ENCODE measurements around the gene GDPD5.

The GDPD5 gene

DNA sequence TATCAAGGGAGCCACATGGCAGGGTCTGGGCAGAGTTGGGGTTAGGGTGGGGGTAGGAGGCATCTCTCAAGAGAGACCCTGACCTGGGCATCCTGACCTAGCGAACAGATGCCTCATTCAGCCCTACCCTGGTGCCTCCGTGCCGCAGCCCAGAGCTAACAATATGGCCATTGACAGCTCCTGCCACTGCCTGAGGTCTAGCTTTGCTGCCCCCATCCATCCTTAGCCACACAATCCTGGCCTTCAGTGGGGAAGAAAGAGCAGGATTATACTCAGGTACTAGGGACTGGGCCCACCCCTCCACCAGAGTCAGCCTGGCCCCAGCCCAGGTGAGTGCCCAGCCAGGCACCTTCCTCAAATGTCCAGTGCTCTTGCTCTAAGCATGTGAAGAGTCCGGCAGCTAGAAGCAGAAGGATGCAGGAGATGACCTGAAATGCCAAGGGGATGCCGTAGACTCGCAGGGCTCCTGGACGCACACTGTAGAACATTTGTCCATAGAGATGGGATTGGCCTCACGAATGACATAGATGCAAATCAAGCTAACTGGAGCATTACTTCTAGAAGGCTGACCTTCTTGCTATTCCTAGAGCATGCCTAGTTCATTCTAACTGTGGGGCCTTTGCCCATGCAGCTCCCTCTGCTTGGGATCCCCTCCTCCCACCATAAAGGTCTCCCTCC lies 23.0 kb upstream of the GDPD5 start:
- no peaks in the 10 kb centered on the region for H3K9me3 ChIP-seq
- H3K9ac ChIP-seq, result no peak overlapping the region
- H3K27me3 ChIP-seq, result no peaks in the 10 kb centered on the region
- H3K4me3 ChIP-seq, result no peak overlapping the region
- no peak for TF ChIP-seq Cebpa-rat (IDR thresholded peaks at IDR 0.05)
- H3K36me3 ChIP-seq, result no peaks in the 10 kb centered on the region
- no peak overlapping the region for H3K27ac ChIP-seq
- H3K4me2 ChIP-seq, result 0 out of 2 replicates have a peak overlapping the region, but pooled peaks have one; percentile 34
- H4K20me1 ChIP-seq, result no peaks in the 10 kb centered on the region
- H3K4me1 ChIP-seq, result peaks cover 33% of the 10 kb centered on the region

DNA sequence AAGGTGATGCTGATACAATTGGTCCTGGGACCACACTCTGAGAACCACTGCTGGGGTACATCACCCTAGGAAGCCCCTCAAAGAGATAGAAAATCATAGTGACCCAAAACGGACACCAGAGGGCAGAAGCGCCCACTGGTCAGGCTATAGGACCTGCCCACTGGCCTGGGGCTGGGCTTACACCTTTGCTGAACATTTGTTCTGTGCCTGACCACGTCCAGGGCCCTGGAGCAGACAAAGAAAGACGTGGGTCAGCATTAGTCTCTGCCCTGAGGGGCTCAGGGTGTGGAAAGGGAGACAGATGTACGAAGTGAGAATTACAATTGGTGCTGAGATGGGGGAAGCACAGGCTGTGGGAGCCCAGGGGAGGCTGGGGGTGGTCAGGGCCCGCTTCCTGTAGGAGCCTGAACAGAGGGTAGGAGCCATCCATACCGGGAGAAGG lies 21.9 kb upstream of the GDPD5 start:
- Histone ChIP-seq H3K27me3 (no peaks in the 10 kb centered on the region), H4K20me1 (no peaks in the 10 kb centered on the region), H3K4me1 (peaks cover 29% of the 10 kb centered on the region), H3K4me3 (no peak overlapping the region), H3K36me3 (no peaks in the 10 kb centered on the region), H3K9ac (no peak overlapping the region), H3K27ac (peak overlapping the region; percentile 18; the same call in 1 of the 2 replicates), H3K9me3 (no peaks in the 10 kb centered on the region), H3K4me2 (peak overlapping the region; percentile 34; the same call in 1 of the 2 replicates)
- TF ChIP-seq Cebpa-rat (IDR thresholded peaks at IDR 0.05), result no peak

DNA sequence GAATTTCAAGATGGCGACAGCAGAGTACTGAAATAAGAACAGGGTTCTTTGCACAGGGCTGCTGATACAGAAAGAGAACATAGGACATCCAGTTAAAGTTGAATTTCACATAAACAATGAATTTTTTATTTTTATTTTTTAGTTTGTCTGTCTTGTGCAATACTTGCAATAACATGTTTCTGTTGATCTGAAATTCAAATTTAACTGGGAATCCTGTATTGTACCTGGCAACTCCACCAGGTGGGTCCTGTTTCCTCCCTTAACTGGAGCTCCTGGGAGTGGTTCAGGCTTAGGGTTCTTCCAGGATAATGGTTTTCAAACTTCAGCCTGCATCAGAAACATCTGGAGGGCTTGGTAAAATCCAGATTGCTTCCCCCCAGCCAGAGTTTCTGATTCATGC lies 21.4 kb upstream of the GDPD5 start:
- Histone ChIP-seq H3K9me3 (no peaks in the 10 kb centered on the region), H3K27me3 (no peaks in the 10 kb centered on the region), H3K4me1 (peaks cover 29% of the 10 kb centered on the region), H3K27ac (no peak overlapping the region), H3K4me2 (no peak overlapping the region), H3K9ac (no peak overlapping the region), H3K4me3 (no peak overlapping the region), H3K36me3 (no peaks in the 10 kb centered on the region), H4K20me1 (no peaks in the 10 kb centered on the region)
- TF ChIP-seq Cebpa-rat (IDR thresholded peaks at IDR 0.05), result peak; percentile 60; the same call in 1 of the 2 replicates

DNA sequence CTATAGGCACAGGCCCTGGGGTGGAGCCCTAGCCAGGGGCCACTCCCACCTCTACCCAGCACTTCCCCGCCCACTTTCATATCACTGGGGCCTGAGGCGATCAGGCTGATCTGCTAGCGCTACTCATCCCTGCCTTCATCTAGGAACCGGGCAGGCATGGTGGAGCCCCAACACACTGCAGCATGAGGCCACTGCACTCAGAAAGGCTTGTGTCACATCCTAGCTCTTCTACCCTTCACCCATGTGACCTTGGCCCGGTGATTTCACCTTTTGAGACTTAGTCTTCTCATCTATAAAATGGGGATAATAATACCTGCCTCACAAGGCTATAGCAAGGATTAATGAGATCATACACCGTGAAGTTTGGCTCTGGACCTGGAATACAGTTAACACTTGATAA lies 18.1 kb upstream of the GDPD5 start:
- Histone ChIP-seq H3K27me3 (no peaks in the 10 kb centered on the region), H3K4me1 (peaks cover 22% of the 10 kb centered on the region), H3K27ac (no peak overlapping the region), H3K4me2 (no peak overlapping the region), H3K36me3 (no peaks in the 10 kb centered on the region), H4K20me1 (no peaks in the 10 kb centered on the region), H3K9me3 (no peaks in the 10 kb centered on the region), H3K9ac (no peak overlapping the region), H3K4me3 (no peak overlapping the region)
- TF ChIP-seq Cebpa-rat (IDR thresholded peaks at IDR 0.05), result no peak

DNA sequence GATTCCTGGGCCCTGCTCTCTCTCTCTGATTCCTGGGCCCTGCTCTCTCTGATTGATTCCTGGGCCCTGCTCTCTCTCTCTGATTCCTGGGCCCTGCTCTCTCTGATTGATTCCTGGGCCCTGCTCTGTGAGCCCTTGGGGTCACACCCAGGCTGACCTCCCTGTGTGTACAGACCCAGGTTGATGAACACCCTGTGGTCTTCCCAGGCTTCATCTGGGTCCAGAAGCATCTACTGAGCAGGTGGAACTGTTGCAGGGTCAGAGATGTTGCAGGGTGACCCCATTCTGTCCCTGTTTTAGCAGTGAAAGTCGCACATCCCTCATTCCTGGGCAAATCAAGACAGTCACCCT lies 16.3 kb upstream of the GDPD5 start:
- Histone ChIP-seq H3K4me3 (no peak overlapping the region), H3K36me3 (no peaks in the 10 kb centered on the region), H4K20me1 (no peaks in the 10 kb centered on the region), H3K27me3 (no peaks in the 10 kb centered on the region), H3K9me3 (no peaks in the 10 kb centered on the region), H3K9ac (no peak overlapping the region), H3K4me2 (no peak overlapping the region), H3K4me1 (peaks cover 28% of the 10 kb centered on the region), H3K27ac (no peak overlapping the region)
- no peak for TF ChIP-seq Cebpa-rat (IDR thresholded peaks at IDR 0.05)

DNA sequence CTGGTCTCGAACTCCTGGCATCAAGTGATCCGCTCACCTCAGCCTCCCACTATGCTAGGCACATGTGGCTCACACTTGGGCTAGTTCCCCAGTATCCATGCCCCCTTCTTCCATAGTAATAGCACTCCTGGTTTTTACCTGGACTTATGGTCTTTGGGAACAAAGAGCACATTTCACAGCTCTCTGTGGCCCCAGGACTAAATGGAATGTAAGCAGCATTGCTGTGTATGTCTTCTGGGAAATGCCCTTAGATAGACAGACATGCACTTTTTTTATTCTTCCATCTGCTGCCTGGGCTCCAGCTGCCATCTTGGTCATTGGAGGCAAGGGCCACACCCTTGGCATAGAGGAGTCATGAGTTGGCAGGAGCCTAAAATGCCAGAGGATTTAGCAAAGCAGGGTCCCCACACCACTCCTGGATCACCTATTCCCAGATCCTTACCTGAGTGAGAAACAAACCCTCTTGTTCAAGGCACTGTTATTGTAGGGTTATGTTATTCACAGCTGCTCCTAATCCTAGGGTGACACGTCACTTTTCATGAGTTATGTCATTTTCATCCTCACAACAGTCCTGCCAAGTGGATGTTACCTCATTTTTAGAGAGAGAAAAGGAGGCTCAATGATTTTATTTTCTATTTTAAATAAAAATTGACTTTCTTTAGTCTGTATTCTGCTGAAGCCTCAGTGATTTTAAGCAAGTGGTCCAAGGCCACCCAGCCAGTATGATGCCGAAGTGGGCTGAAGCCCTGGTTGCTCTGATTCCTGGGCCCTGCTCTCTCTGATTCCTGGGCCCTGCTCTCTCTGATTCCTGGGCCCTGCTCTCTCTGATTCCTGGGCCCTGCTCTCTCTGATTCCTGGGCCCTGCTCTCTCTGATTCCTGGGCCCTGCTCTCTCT lies 15.7 kb upstream of the GDPD5 start:
- Histone ChIP-seq H3K4me2 (no peak overlapping the region), H3K9me3 (no peaks in the 10 kb centered on the region), H3K4me3 (no peak overlapping the region), H4K20me1 (no peaks in the 10 kb centered on the region), H3K36me3 (no peaks in the 10 kb centered on the region), H3K9ac (no peak overlapping the region), H3K27me3 (no peaks in the 10 kb centered on the region), H3K4me1 (peaks cover 35% of the 10 kb centered on the region), H3K27ac (no peak overlapping the region)
- no peak for TF ChIP-seq Cebpa-rat (IDR thresholded peaks at IDR 0.05)

DNA sequence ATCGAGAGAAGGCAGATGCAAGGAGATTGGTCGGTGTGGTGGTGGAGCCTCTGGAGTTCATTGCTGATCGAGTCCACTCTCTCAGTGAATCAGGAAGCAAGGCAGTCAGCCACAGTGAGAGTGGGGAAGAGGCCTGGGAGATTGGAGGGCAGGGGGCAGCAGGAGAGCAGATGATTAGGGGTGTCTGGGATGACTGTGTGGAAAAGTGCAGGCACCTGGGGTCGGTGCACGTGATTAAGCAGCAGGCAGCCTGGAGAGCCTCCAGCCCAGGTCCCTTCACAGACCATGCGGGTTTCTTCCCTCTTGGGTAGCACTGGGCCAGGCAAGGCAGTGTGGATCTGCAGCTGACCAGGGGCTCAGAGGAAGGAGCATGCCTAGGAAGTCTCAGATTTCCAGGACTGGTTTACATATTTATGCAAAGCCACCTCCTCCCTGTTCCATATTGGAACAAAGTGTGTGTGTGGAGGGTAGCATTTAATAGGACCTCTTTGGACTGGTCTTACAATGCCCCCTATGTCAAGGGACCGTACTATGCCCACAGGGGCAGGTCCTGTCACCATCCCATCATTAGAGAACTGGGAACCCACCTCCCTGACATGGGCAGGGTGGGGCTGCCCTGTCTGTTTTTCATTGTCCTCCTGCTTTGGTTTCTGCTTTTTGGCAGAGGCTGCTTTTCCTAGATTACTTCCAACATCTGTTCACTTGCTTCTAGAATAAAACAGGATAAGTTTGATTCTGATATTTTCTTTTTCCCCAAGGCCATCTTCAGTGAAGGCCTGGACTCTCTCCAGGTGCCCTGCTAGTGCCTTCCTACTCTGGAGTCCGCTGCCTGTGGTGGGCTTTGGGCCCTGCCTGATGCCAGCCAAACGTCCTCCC lies 14.0 kb upstream of the GDPD5 start:
- no peak overlapping the region for H3K4me2 ChIP-seq
- peaks cover 51% of the 10 kb centered on the region for H3K4me1 ChIP-seq
- no peak for TF ChIP-seq Cebpa-rat (IDR thresholded peaks at IDR 0.05)
- no peak overlapping the region for H3K4me3 ChIP-seq
- H3K9ac ChIP-seq, result no peak overlapping the region
- H3K36me3 ChIP-seq, result no peaks in the 10 kb centered on the region
- peak overlapping the region; percentile 38; the same call in 1 of the 2 replicates for H3K27ac ChIP-seq
- no peaks in the 10 kb centered on the region for H3K9me3 ChIP-seq
- no peaks in the 10 kb centered on the region for H3K27me3 ChIP-seq
- H4K20me1 ChIP-seq, result no peaks in the 10 kb centered on the region

- H4K20me1 ChIP-seq, result no peaks in the 10 kb centered on the region
- no peaks in the 10 kb centered on the region for H3K9me3 ChIP-seq
- peak overlapping the region; percentile 40; the same call in 1 of the 2 replicates for H3K27ac ChIP-seq
- no peaks in the 10 kb centered on the region for H3K36me3 ChIP-seq
- peak overlapping the region; percentile 72 for H3K4me2 ChIP-seq
- H3K9ac ChIP-seq, result no peak overlapping the region
- H3K27me3 ChIP-seq, result no peaks in the 10 kb centered on the region
- H3K4me1 ChIP-seq, result peaks cover 60% of the 10 kb centered on the region
- no peak overlapping the region for H3K4me3 ChIP-seq
- no peak for TF ChIP-seq Cebpa-rat (IDR thresholded peaks at IDR 0.05)
Observed at GRCh38 chr11:75538150-75538942, 12.6 kb upstream of the GDPD5 start.

DNA sequence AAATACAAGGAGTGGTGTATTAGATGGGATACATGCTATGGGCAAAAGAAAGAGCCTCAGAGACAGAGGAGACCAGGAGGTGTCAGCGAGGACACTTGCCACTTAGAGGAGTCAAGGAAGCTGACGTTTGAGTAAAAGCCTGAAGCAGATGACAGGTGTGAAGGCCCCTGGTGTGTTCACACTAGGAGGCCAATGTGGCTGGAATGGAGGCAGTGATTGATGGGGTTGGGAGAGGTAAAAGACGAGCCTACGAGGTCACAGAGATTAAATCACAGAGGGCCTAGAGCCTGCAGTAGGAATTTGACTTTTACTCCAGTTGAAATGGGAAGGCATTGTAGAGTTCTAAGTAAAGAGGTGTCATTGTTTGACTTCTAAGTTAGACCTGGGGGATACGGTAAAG lies 12.0 kb upstream of the GDPD5 start:
- no peak for TF ChIP-seq Cebpa-rat (IDR thresholded peaks at IDR 0.05)
- Histone ChIP-seq H3K4me1 (peaks cover 60% of the 10 kb centered on the region), H3K9ac (no peak overlapping the region), H3K4me3 (no peak overlapping the region), H3K27ac (0 out of 2 replicates have a peak overlapping the region, but pooled peaks have one; percentile 8), H3K4me2 (peak overlapping the region; percentile 72), H3K27me3 (no peaks in the 10 kb centered on the region), H4K20me1 (no peaks in the 10 kb centered on the region), H3K36me3 (no peaks in the 10 kb centered on the region), H3K9me3 (no peaks in the 10 kb centered on the region)
